Activated CD4-positive, alpha-beta T cell treated with anti-CD3 and anti-CD28 coated beads, Interleukin-2, Interleukin-4, amounts not matched to agents 100 ng/mL and 50 ng/mL, durations not matched to agents 16 hours and 8 hours (primary cell): ENCODE data around the gene HORMAD1.
"Not testable (repeated sequence)": the region's sequence is repeated elsewhere in the genome, so short reads cannot be mapped to it uniquely, and the experiment has no call there.

Experiments used
- DNase-seq: peaks from one replicate; pipeline ENCODE4 v3.0.0-alpha.2; 2020; ENCODE audit warnings: low spot score

The HORMAD1 gene

GRCh38 chr1:150720703-150721102 lies at the start of gene HORMAD1:
HORMAD1 (minus strand) TSS chr1:150720895; CDS start chr1:150719505, 1,390 bp downstream.
- DNase-seq, result no peak

- not testable (repeated sequence) for DNase-seq
Measured at GRCh38 chr1:150767704-150768103, 47.0 kb upstream of the HORMAD1 start.

GRCh38 chr1:150765977-150766301 lies 45.2 kb upstream of the HORMAD1 start:
- DNase-seq, result not testable (repeated sequence)

GRCh38 chr1:150765296-150765976 lies 44.7 kb upstream of the HORMAD1 start, which contains the start of gene CTSS:
CTSS (minus strand) TSS chr1:150765778; CDS start chr1:150764763, 1,015 bp downstream.
- DNase-seq, result peak; percentile 68

- DNase-seq, result peak; percentile 30
Measured at GRCh38 chr1:150764617-150765101, 44.0 kb upstream of the HORMAD1 start.

- DNase-seq, result no peak
Measured at GRCh38 chr1:150763018-150763417, 42.3 kb upstream of the HORMAD1 start.

GRCh38 chr1:150762552-150762951 lies 41.9 kb upstream of the HORMAD1 start:
- no peak for DNase-seq

- no peak for DNase-seq
Measured at GRCh38 chr1:150761801-150762200, 41.1 kb upstream of the HORMAD1 start.

- no peak for DNase-seq
Measured at GRCh38 chr1:150760013-150760412, 39.3 kb upstream of the HORMAD1 start.

- no peak for DNase-seq
Measured at GRCh38 chr1:150753416-150753815, 32.7 kb upstream of the HORMAD1 start.

GRCh38 chr1:150751443-150751842 lies 30.7 kb upstream of the HORMAD1 start:
- no peak for DNase-seq

- DNase-seq, result no peak
Measured at GRCh38 chr1:150749720-150750311, 29.1 kb upstream of the HORMAD1 start.

- DNase-seq, result no peak
Measured at GRCh38 chr1:150748878-150749719, 28.4 kb upstream of the HORMAD1 start.

GRCh38 chr1:150730130-150730721 lies 9.5 kb upstream of the HORMAD1 start:
- DNase-seq, result no peak

- DNase-seq, result no peak
Measured at GRCh38 chr1:150724336-150724735, 3.6 kb upstream of the HORMAD1 start.

GRCh38 chr1:150720098-150720497 lies 597 bp downstream of the HORMAD1 start:
- no peak for DNase-seq

GRCh38 chr1:150718225-150718891 lies 2.3 kb downstream of the HORMAD1 start:
- no peak for DNase-seq

- DNase-seq, result not testable (repeated sequence)
Measured at GRCh38 chr1:150709031-150709430, 11.7 kb downstream of the HORMAD1 start.

GRCh38 chr1:150708595-150708994 lies 12.1 kb downstream of the HORMAD1 start:
- DNase-seq, result peak; percentile 55

- DNase-seq, result no peak
Measured at GRCh38 chr1:150706091-150706490, 14.6 kb downstream of the HORMAD1 start.

- DNase-seq, result no peak
Measured at GRCh38 chr1:150703427-150703826, 17.3 kb downstream of the HORMAD1 start.
